Measurements from ENCODE around the gene DYRK2. TPM values are rescaled to one million over a fixed set of nuclear protein-coding genes. Genes with fewer than 3 reads are reported as not detected.

The DYRK2 gene
- total RNA-seq, 1 donor from 2014 or later = 50.2 TPM

DNA sequence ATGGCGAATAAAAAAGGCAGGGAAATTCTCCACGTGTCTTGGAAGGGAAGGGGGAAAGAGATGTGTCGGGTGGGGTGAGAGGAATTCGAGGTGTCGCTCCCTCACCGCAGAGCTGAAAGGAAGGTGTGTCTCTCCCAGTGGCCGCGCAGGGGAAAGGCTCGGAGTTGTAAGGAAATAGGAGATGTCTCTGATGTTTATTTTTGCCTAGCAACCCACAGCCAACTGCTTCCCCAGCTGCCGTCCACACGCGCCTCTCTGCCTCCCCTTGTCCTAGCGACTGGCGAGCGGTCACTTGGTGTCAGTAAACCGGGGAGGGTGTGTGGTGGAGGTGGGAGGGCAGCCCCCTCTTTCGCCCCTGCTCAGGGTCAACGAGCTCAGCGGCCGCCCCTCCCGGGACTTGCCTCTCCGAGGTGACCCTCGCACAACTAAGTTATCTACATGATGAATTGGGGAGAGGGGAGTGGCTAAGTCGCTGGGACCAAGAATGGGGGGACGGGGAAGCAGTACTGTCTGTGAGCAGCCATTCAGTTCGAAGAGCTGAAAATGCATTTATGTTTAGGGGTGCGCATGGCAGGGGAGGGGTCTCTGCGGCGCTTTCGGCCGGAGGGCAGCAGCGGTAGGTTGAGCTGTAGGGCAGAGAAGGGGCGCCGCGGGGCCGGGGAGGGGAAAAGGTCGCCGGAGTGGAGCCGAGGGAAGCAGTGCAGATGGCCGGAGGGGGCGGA is 585 bp upstream of the DYRK2 start:
- H3K9me3 Mint-ChIP-seq (ENCODE audit: unreplicated experiment) = no peaks in the 10 kb centered on the region
- TF ChIP-seq, protein P1, sequence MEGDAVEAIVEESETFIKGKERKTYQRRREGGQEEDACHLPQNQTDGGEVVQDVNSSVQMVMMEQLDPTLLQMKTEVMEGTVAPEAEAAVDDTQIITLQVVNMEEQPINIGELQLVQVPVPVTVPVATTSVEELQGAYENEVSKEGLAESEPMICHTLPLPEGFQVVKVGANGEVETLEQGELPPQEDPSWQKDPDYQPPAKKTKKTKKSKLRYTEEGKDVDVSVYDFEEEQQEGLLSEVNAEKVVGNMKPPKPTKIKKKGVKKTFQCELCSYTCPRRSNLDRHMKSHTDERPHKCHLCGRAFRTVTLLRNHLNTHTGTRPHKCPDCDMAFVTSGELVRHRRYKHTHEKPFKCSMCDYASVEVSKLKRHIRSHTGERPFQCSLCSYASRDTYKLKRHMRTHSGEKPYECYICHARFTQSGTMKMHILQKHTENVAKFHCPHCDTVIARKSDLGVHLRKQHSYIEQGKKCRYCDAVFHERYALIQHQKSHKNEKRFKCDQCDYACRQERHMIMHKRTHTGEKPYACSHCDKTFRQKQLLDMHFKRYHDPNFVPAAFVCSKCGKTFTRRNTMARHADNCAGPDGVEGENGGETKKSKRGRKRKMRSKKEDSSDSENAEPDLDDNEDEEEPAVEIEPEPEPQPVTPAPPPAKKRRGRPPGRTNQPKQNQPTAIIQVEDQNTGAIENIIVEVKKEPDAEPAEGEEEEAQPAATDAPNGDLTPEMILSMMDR (IDR thresholded peaks at IDR 0.05; ENCODE audit: unreplicated experiment) = peak; percentile 28
- H3K36me3 Mint-ChIP-seq (ENCODE audit: low read depth, unreplicated experiment) = peaks cover 12% of the 10 kb centered on the region
- H3K27me3 Mint-ChIP-seq (ENCODE audit: unreplicated experiment) = peaks cover 32% of the 10 kb centered on the region
- peaks cover 29% of the 10 kb centered on the region for H3K4me1 Mint-ChIP-seq (ENCODE audit: unreplicated experiment)
- peak overlapping the region; percentile 92 for H3K27ac Mint-ChIP-seq (ENCODE audit: unreplicated experiment)
- H3K4me3 Mint-ChIP-seq (ENCODE audit: unreplicated experiment) = peak overlapping the region; percentile 89
- peak; percentile 66 for DNase-seq (ENCODE audit: low spot score)

DNA sequence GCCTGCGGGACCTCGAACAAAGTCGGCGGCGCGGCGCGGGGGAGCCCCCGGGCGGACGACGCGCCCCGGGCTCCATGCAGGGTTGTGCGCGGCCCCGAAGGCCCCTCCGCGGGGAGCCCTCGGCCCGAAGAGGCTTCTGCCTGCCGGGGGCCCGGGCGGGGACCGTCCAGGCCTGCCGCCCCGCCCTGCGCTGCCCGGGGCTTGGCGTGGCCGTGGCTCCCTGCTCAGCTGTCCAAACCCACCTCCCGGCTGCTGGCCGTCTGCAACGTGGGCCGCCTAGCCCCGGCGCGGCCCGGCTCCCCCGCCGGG is 670 bp downstream of the DYRK2 start:
- Mint-ChIP-seq H3K4me1 (ENCODE audit: unreplicated experiment) (peaks cover 41% of the 10 kb centered on the region), H3K4me3 (ENCODE audit: unreplicated experiment) (no peak overlapping the region), H3K27me3 (ENCODE audit: unreplicated experiment) (peaks cover 32% of the 10 kb centered on the region), H3K27ac (ENCODE audit: unreplicated experiment) (no peak overlapping the region), H3K36me3 (ENCODE audit: low read depth, unreplicated experiment) (peaks cover 15% of the 10 kb centered on the region), H3K9me3 (ENCODE audit: unreplicated experiment) (no peaks in the 10 kb centered on the region)
- no peak for DNase-seq (ENCODE audit: low spot score)
- TF ChIP-seq, protein P1 (IDR thresholded peaks at IDR 0.05; ENCODE audit: unreplicated experiment) = no peak

DNA sequence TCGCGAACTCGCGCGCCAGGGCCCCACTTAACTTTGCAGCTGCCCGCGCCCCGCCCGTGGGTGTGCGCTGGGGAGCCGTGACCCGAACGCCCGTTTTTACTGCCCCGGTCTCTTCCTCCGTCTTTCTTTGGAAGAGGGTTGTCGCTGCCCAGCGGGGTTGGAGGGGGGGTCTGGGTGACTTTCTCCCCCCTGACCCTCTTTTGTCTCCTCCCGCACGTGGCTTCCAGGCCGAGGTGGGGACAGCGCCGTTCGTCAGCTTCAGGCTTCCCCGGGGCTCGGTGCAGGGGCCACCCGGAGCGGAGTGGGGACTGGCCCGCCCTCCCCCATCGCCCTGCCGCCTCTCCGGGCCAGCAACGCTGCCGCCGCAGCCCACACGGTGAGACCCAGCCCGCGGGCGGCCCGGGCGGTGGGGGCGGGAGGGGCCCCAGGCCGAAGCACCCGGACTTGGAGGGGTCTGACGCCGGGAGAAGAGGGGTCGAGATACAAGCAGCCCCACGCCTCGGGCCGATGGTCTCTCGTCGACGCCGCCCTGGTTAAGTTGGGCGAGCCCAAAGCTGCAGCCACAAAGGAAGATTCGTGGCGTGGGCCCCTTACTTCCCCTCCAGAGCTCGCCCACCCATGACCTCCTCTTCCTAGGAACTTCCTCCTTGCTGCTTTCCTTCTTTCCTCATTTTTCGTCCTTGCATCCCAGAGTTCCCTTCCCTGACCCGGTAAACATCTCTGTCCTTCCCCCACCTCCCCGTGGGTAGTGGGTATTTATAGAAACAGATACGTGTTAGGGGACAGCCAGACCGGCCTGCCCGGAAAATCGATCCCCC is 1.2 kb downstream of the DYRK2 start:
- peaks cover 21% of the 10 kb centered on the region for H3K36me3 Mint-ChIP-seq (ENCODE audit: low read depth, unreplicated experiment)
- DNase-seq (ENCODE audit: low spot score) = peak; percentile 38
- peaks cover 33% of the 10 kb centered on the region for H3K27me3 Mint-ChIP-seq (ENCODE audit: unreplicated experiment)
- TF ChIP-seq, protein P1 (IDR thresholded peaks at IDR 0.05; ENCODE audit: unreplicated experiment) = no peak
- H3K4me3 Mint-ChIP-seq (ENCODE audit: unreplicated experiment) = peak overlapping the region; percentile 99
- peaks cover 46% of the 10 kb centered on the region for H3K4me1 Mint-ChIP-seq (ENCODE audit: unreplicated experiment)
- H3K27ac Mint-ChIP-seq (ENCODE audit: unreplicated experiment) = peak overlapping the region; percentile 86
- no peaks in the 10 kb centered on the region for H3K9me3 Mint-ChIP-seq (ENCODE audit: unreplicated experiment)

DNA sequence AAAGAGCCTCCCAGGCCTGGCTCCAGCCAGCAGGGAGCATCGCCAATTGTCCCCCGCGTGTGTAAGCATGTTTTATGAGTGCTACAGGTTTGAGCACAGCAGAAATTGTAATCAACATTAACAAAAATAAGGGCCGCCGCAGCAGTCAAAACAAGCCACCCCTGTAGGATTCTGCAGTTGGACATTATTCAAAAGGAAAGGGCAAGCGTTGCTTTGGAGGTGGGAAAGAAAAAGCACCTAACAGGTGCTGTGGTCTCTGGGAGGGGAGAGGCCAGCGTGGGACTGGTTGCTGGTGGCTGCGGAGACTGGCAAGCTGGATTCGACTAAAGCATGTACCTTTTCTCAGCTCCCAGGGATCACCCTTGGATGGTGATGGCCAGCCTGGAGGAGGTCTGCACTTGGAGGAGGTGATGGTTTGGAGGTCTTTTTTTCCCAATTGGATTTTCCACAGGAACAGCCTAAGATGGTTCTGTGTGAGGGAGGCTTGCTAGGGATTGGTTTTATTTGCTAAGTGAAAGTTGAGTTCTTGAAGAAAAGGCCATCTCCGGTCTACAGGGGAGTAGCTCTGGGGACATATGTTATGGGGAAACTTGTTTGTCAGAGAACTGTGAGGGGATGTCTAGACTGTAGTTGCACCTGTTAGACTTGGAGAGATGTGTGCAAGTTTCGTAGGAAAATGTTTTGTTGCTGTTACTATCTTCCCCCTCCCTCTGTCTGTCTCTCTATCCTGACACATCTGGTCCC is 2.0 kb downstream of the DYRK2 start:
- no peak for DNase-seq (ENCODE audit: low spot score)
- Mint-ChIP-seq H3K4me1 (ENCODE audit: unreplicated experiment) (peaks cover 52% of the 10 kb centered on the region), H3K36me3 (ENCODE audit: low read depth, unreplicated experiment) (peaks cover 22% of the 10 kb centered on the region), H3K27me3 (ENCODE audit: unreplicated experiment) (peaks cover 33% of the 10 kb centered on the region), H3K9me3 (ENCODE audit: unreplicated experiment) (no peaks in the 10 kb centered on the region), H3K4me3 (ENCODE audit: unreplicated experiment) (peak overlapping the region; percentile 99), H3K27ac (ENCODE audit: unreplicated experiment) (peak overlapping the region; percentile 86)
- TF ChIP-seq, protein P1 (IDR thresholded peaks at IDR 0.05; ENCODE audit: unreplicated experiment) = no peak
